HG03025 (cell line): ENCODE measurements around the gene CNIH2.
"Not testable (repeated sequence)": the region's sequence is repeated elsewhere in the genome, so short reads cannot be mapped to it uniquely, and the experiment has no call there.

Source experiments
- ATAC-seq: cut with Tn5 transposase; IDR thresholded peaks from one replicate; pipeline ENCODE4 v1.9.1; 2021; ENCODE audit warnings: mild to moderate bottlenecking, moderate library complexity; ENCODE audit not compliant: unreplicated experiment, low FRiP score

CNIH2 gene

DNA sequence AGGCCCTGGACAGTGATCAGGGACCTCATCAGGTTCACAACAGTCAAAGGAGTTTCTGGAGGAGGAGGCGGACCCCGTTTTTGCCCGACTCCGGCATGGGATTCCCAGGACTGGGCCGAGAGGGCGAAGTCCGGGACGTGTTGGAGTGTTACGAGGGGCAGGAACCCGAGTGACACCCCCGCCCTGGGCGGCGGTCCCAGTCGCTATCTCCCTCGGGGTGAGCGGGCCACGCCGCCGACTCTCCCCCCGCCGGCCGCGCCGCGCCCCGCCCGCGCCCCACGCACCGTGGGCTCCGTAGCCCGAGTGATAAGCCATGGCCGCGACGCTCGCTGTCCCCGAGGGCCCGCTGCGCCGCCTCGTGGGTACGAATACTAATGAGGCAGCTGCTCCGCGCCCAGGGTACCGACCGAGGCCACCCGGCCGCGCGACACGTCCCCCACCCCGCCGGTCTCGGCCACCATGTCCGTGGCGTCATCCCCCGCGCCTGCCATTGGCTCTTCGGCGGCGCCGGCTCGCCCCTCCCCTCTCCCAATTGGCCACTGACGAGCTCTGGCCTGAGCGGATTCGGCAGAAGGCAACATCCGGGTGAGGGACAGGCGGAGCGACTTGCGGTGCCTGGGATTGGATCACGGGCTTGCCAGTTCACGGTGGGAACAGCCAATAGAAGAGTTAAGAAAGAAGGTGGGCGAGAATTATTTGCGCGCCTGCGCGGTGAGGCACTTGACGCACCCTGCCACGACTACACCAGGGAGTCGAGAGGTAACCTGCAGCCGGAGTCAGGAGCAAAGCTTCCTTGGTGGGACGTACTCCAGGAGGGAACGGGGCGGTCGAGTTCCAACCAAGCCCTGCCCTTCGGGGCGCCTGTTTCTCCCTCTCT, 10.9 kb downstream of the CNIH2 start, which contains the start of gene YIF1A:
TSS of gene YIF1A (minus strand) at position 473 of the 877 bp plus-strand sequence. CDS start at position 315, 158 bp downstream.
- ATAC-seq, result peak; percentile 76

DNA sequence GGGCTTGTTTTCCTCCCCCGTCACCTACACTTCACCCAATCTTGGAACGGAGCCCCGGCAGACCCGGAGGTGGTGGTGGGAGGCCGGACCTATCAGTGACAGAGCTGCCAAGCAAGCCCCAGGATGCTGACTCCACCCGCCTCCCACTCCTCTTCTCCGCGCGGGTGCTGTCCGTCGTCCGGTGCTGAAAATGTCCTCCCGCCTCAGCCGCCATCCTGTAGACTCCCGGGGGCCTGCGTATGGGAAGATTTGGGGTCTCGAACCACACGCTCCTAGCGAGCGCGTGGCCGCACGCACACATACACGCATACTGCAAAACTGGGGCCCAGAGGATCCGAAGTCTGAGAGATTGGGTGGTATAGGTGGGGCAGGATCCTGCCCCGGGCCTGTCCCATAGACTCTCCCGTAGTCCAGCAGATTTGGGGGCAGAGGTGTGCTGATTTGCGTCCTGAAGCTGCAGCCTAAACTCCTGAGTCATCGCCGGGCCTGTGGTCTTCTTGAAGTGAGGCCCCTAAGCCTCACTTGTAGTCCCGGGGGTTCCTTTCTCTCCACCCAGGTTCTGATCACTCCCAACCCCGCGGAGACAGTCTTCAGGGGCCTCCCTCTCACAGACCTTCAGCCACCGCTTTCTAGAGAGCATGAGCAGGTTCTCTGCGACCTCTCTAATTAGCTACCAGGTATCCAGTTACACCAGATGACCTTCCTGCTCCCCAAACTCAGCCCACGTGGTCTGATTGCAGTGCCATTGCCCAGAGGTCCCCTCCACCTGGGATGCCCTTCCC, 11.8 kb downstream of the CNIH2 start:
- ATAC-seq, result peak; percentile 39

DNA sequence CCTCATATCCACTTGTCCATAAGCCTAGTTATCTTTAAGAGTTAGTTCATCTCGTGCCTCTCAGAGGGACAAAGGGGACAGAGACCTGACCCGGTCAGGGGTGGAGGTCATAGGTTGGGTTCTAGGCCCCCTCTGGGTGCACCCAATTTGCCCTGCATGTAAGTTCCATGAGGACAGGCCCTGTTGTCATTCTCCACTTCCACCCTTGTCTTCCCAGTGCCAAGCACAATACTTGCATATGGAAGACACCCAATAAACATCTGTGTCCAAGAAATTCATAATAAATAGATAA, 12.3 kb downstream of the CNIH2 start:
- no peak for ATAC-seq

DNA sequence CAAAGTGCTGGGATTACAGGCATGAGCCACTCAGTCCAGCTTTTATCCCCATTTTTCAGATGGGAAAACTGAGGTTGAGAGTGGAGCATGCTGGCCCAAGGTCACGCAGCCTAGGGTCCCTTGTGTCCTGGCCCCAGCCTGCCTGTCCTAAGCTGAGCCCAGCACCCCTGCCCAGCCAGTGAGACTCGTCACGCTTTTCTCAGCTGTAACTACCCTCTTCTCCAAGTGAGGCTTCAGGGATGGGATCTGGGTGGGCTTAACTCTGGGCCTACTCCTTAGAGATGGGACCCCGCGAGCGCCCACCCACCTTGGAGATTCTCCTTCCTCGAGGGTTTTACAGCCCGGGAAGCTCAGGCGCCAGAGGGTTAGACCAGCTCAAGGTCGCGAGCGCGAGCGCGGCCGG, 13.3 kb downstream of the CNIH2 start:
- ATAC-seq, result no peak

DNA sequence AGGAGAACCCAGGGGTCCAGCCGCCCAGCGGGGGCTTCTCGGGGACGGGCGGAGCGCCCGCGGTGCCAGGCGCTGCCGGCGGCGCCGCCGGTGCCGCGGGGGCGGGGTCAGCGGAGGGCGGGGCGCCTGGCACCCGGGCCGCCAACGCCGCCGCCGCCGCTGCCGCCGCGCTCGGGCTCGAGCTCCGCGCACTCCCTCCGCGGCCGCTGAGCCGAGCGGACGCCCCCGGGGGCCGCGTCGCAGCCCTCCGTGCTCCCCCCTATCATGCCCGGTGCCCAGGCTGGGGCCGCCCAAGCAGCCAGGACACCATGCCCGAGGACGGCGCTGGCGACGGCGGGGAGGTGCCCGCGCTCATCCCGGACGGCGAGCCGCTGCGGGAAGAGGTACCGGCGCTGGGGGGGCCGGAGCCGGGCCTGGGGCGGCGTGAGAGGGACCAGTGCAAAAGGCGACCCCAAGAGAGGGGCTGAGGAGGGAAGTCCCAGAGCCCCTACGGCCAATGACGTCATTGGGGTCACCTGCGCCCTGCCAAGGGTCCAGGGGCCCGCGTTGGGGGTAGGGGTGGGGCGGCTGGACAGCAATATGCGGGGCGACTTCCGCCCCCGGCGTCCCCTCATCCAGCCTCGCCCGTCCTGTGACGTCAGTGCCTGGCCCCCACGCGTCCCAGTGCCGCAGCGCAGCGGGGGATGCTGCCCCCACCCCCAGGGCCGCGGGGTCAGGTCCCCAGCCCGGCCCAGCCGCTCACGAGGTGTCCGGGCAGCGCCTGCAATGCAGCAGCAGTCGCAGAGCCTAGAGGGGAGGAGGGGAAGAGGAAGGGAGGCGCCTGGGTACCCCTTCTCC, 13.9 kb downstream of the CNIH2 start, which contains the start of gene TMEM151A:
TSS of gene TMEM151A (plus strand) at position 189 of the 837 bp plus-strand sequence. CDS start at position 309, 120 bp downstream.
- no peak for ATAC-seq

DNA sequence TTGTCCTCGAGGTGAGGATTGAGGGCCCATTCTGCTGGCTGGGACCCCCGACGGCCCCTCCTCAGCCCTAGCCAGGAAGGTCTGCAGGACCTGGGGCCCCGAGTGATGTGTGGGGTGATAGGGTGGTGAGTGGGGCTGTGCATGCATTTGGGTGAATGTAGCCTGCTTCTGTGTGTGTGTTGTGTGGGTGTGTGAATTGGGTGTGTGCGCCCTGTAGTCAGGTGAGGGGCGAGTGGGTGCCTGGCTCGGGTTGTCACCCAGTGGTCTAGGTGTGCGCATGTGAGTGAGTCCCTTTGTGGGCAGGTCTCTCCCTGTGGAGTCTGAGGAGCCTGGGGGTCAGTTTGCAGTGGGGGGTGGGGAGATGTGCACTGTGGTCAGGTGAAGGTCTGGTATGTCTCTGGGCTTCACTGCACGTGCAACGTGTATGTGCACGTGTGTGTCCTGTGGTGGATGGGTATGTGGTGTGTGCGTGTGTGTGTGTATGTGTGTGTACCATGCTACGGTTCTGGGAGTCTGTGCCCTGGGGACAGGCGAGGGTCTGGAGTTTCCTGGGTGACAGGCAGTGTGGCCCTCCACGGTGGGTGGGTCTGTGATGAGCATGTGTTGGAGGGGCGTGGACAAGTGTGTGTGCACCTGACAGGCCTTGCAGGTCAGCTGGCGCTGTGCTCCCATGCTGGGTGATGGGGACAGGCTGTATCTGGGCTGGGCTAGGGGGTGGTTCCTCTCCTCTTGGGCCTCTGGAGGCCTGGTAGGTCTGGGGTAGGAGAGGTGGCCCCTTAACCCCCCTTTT, 14.8 kb downstream of the CNIH2 start:
- ATAC-seq, result no peak

DNA sequence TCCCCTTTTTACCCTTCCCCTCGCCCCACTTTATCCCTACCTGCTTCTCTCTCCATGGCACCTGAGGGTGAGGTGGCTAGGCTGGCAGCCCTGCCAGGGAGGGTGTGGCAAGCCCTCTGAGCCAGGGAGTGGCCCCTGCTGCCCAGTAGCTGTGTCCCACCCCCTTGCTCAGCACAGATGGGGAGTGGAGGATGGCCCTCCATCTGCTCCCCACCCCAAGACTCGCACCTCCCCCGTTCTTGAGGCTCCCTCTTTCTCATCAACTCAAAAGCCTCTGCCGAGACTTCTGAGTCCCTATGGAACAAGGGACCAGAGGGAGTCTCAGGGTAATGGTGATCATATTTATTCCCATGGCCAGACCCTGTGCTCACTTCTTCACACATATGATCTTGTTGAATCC, 15.4 kb downstream of the CNIH2 start:
- ATAC-seq, result no peak

DNA sequence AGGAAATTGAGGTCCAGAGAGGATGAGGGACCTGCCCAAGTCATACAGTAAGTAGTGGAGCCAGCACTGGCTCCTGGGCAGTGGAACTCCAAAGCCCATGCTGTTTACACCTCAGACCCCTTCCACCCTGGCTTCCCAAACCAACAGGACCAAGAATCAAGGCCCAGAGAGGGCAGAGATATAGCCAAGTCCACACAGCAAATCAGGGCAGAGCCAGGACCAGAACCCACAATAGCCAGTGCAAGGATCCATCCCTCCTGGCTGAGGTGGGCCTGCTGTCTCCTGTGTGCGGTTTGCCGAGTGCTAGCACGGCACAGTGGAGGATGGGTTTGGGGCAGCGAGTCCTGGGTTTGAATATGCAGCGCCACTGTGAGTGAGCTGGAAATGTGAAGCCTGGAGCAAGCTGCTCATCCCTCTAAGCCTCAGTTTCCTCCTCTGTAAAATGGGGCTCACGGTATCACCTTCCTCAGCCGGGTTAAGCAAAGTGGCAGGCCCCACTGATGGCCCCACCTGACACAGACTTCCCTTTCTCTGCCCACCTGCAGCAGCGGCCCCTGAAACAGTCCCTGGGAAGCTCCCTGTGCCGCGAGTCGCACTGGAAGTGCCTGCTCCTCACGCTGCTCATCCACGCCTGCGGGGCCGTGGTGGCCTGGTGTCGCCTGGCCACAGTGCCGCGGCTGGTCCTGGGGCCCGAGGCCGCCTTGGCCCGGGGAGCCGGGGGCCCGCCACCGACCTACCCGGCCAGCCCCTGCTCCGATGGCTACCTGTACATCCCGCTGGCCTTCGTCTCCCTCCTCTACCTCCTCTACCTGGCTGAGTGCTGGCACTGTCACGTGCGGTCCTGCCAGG, 16.0 kb downstream of the CNIH2 start:
- ATAC-seq, result no peak

DNA sequence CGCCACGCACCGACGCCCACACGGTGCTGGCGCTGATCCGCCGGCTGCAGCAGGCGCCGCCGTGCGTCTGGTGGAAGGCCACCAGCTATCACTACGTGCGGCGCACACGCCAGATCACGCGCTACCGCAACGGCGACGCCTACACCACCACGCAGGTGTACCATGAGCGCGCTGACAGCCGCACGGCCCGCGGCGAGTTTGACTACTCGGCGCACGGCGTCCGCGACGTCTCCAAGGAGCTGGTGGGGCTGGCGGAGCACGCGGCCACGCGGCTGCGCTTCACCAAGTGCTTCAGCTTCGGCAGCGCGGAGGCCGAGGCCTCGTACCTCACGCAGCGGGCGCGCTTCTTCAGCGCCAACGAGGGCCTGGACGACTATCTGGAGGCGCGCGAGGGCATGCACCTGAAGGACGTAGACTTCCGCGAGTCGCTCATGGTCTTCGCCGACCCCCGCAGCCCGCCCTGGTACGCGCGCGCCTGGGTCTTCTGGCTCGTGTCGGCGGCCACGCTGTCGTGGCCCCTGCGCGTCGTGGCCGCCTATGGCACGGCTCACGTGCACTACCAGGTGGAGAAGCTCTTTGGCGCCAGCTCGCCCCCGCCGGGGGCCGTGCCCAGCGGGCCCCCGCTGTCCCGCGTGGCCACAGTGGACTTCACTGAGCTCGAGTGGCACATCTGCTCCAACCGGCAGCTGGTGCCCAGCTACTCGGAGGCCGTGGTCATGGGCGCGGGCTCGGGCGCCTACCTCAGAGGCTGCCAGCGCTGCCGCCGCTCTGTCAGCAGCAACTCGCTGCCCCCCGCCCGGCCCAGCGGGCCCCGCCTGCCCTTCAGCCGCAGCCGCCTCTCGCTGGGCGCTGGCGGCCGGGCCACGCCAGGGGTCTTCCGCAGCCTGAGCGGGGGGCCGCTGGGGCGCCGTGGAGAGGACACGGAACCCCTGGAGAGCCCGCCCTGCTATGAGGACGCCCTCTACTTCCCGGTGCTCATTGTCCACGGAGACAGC, 16.9 kb downstream of the CNIH2 start:
- no peak for ATAC-seq

DNA sequence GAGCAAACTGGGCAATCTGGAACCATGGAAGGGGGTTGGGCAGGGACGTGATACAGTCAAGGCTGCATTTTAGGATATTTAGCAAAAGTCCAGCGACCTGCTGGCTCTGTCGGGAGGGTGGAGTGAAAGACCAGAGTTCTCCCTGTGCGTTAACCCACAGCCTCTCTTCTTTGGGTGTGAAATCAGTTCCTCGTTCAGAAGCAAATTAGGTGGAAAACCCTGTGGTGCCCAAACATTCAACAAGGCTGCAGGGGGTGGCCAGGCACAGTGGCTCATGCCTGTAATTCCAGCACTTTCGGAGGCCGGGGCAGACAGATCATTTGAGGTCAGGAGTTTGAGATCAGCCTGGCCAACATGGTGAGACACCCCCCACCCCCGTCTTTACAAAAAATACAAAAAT, 19.6 kb downstream of the CNIH2 start:
- no peak for ATAC-seq

DNA sequence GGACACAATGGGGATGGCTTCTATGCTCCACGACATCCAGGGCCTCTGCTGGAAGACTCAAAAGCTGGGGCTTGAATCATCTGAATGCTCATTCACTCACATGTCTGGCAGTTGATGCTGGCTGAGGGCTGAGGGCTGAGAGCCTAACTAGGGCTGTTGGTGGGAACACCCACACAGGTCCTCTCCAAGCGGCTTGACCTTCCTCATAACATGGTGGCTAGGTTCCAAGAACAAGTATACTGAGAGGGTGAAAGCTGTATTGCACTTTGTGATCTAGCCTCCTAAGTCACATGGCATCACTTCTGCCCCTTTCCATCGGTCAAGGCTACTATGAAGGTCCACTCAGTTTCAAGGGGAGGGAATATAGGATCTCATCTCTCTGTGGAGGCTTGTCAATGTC, 21.2 kb downstream of the CNIH2 start:
- no peak for ATAC-seq

DNA sequence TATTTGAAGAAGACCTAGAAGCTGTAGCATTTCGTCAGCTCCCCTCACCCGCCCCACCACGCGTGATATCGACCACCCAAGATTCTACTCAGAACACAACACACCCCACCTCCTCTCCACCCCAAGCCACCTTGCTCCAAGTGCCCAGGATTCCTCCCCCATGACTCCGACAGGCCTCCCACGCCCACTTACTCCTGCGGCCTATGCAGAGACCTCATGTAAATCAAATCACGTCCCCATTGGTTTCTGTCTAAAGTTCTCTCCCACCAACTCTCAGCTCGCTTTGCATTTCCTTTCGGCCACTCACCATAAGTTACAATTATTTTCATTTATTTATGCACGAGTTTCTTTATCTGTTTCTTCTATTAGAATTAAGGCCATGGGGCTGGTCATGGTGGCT, 24.7 kb downstream of the CNIH2 start:
- ATAC-seq, result no peak

DNA sequence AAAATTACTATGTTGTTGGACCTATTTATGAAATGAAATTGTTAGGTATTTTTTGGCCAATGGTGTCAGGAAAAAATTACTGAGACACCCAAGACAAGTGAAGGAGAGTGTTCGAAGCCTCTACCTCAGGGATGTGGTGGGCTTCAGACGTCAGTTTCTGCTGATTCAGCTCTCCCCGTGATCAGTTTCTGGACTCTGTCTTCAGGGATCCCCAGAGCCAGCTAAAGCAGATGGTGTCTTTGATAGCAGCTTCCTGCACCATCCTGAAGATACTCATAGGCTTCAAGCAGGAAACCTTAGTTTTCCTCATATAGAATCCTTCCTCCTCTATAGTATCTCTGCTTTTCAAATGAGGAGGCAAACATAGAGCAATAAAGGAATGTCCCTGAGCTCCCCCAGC, 31.5 kb downstream of the CNIH2 start:
- no peak for ATAC-seq

DNA sequence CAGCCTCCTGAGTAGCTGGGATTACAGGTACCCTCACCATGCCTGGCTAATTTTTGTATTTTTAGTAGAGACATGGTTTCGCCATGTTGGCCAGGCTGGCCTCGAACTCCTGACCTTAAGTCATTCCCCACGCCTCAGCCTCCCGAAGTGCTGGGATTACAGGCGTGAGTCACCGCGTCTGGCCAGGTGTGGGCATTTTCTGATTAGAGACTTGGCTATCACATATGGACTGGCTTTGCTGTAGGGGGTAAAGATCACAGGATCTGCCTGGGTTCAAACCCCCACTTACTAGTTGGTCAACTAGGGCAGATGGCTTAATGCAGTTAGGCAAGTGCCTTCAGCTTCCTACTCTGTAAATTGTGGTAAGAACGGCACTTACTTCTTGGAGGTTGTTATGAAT, 32.3 kb downstream of the CNIH2 start:
- ATAC-seq, result no peak

DNA sequence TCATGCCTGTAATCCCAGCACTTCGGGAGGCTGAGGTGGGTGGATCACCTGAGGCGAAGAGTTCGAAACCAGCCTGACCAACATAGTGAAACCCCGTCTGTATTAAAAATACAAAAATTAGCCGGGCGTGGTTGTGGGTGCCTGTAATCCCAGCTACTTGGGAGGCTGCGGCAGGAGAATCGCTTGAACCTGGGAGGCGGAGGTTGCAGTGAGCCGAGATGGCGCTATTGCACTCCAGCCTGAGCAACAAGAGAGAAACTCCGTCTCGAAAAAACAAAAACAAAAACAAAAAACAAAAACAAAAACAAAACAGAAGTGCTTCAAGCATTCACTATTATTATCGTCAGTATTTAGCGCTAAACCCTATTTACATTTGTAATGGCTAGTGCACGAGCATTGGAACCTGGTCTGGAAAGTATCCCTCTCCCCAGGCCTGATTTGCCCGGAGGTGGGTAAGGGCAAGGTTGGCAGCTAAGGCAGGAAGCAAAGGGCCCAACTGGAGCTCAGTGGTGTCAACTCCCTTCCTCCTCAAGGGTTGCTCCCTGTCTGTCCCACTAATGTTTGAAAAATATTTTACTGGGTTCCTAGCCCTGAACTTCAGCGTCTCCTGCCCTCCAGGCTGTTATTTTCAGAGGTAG, 32.9 kb downstream of the CNIH2 start:
- ATAC-seq, result not testable (repeated sequence)

DNA sequence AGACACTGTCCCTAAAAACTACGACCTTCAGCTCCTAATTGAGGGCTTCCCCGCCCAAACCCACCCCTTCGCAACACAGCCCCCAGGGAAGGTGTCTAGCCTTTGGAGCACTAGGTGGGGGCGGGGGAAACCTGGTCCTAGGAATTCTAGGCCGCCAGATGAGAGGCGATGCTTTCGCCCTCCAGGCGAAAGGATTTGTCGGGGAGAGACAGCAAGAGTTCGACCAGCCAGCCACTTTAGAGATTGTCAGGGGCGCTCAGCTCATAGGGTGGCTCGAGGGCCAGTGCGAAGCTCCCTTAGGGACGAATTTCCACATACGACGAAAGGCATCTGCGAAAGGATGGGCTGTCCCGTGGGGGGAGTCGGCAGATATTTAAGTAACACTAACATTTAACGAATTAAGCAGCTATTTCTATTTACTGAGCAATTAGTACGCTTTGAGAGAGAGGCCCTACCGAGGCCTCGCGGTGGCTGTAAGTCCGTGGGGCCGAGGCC, 33.5 kb downstream of the CNIH2 start:
- ATAC-seq, result no peak

DNA sequence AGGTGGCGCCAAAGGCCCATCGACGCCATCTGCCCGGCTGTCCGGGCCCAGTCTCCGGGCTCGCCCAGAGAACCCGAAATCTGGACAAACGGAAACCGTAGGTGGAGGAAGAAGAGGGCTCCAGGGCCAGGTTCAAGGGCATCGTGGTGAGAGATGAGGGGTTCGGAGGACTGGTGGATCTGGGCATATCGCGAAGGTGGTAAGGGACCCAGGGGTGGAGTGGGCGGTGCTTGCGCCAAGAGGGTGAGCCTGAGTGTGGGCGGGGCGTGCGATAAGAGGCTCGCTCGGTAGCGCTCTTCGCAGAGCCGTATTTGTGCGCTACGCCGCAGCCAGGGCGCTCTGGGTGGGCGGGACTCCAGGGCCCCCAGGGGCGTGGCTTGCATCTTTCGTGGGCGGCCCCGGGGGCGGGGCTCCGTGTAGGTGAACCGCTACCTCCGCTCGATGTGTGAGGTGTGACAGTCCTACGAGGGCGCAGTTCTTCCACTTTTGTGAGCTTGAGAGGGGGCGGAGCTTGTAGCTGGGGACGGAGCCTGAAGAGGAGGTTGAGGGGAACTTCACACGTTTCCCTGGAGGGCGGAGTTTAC, 34.1 kb downstream of the CNIH2 start:
- peak; percentile 63 for ATAC-seq
